DND-41 (cell line): ENCODE results near the gene SAMSN1.

ENCODE experiments used
- EZH2 ChIP-seq: IDR thresholded peaks from 3 replicates; pipeline ENCODE4 v1.6.1; 2012; ENCODE audit warnings: borderline replicate concordance, low read depth, mild to moderate bottlenecking, moderate library complexity, low read length, inconsistent platforms; ENCODE audit not compliant: severe bottlenecking
- TF ChIP-seq, protein P1 (sequence below): IDR thresholded peaks from 2 replicates; pipeline ENCODE4 v1.5.1; 2012; ENCODE audit warnings: borderline replicate concordance, low read length, moderate library complexity, mild to moderate bottlenecking; ENCODE audit not compliant: poor library complexity, severe bottlenecking; ENCODE audit errors: extremely low read depth

DNA sequence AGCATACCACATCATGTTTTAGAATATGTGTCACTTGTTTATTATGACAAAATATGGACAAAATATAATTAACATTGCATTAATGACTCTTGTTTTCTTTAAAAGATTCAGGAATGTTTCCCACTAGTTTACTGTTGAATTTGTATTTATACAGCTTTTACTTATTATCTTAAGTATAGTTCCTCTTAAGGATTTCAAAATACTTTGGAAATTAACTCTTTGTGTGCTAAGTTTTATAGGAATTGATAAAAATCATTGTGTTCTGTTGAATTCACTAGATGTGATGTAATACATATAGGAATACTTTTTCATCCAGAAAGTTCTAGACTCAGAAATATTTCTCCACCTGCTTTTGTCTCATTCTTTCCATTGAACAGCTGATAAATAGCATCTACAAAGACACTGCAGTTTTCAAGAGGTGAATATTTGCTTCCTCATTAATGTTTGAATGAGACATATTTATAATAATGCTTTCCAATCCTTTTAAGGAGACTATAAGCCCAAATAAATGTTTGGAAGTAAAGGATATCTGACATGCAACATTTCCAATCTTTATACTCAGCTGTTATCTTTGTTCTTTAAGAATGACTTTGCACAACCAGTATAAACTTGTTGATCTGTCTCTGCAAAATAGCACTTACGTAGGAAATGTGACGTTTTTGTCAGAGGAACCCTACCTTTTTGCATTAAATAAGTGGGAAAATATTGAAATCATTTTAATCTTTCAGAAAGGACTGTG is 38.4 kb upstream of the SAMSN1 start:
- TF ChIP-seq, protein P1, sequence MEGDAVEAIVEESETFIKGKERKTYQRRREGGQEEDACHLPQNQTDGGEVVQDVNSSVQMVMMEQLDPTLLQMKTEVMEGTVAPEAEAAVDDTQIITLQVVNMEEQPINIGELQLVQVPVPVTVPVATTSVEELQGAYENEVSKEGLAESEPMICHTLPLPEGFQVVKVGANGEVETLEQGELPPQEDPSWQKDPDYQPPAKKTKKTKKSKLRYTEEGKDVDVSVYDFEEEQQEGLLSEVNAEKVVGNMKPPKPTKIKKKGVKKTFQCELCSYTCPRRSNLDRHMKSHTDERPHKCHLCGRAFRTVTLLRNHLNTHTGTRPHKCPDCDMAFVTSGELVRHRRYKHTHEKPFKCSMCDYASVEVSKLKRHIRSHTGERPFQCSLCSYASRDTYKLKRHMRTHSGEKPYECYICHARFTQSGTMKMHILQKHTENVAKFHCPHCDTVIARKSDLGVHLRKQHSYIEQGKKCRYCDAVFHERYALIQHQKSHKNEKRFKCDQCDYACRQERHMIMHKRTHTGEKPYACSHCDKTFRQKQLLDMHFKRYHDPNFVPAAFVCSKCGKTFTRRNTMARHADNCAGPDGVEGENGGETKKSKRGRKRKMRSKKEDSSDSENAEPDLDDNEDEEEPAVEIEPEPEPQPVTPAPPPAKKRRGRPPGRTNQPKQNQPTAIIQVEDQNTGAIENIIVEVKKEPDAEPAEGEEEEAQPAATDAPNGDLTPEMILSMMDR = no peak
- no peak for TF ChIP-seq EZH2
